Endothelial cell of umbilical vein (primary cell): ENCODE results near the gene KCNMB2.

Experiments
- POLR2AphosphoS5 ChIP-seq: IDR thresholded peaks from 2 replicates; pipeline ENCODE4 v1.6.1; 2012; ENCODE audit warnings: low read depth, mild to moderate bottlenecking, control low read depth, low read length, moderate library complexity; ENCODE audit not compliant: insufficient read depth
- TF ChIP-seq, protein P1 (sequence below), 2 donors: IDR thresholded peaks; 1 replicate in 1 of 2; 2 replicates in 1 of 2; pipeline ENCODE4 v1.5.1; 2011; ENCODE audit warnings: low read length in 2 of 2, mild to moderate bottlenecking in 2 of 2, moderate library complexity in 2 of 2, control low read depth in 1 of 2, inconsistent platforms in 1 of 2, low read depth in 1 of 2; ENCODE audit not compliant: insufficient read depth in 1 of 2; ENCODE audit errors: extremely low read depth in 1 of 2

DNA sequence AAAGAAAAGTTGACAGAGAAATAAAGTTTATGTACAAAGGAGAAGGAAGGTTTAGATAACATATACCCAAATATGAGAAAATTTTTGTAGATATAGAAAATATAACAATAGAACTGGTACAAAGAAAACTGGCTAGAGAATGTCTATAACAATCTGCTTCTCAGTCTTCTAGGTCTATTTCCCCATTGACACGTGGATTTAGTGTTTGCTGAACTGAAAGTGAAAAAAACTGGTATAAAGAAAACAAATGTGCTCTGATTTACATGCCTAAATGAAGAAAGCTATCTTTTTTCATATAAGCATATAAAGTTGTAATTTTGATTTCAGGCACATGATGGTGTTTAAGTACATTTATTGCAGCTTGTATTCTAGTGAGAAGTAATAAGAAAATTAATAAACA, 9.8 kb downstream of the KCNMB2 start:
- no peak for TF ChIP-seq POLR2AphosphoS5
- TF ChIP-seq, protein P1, sequence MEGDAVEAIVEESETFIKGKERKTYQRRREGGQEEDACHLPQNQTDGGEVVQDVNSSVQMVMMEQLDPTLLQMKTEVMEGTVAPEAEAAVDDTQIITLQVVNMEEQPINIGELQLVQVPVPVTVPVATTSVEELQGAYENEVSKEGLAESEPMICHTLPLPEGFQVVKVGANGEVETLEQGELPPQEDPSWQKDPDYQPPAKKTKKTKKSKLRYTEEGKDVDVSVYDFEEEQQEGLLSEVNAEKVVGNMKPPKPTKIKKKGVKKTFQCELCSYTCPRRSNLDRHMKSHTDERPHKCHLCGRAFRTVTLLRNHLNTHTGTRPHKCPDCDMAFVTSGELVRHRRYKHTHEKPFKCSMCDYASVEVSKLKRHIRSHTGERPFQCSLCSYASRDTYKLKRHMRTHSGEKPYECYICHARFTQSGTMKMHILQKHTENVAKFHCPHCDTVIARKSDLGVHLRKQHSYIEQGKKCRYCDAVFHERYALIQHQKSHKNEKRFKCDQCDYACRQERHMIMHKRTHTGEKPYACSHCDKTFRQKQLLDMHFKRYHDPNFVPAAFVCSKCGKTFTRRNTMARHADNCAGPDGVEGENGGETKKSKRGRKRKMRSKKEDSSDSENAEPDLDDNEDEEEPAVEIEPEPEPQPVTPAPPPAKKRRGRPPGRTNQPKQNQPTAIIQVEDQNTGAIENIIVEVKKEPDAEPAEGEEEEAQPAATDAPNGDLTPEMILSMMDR (IDR thresholded peaks at IDR 0.05; ENCODE audit: extremely low read depth in 1 of 2, insufficient read depth in 1 of 2, low read depth in 1 of 2, low read length in 2 of 2): no peak
